DMS79 (cell line): ENCODE measurements around the gene AMIGO2.

ENCODE experiments used
- DNase-seq: peaks from one replicate; lab custom pipeline; 2025; lab: John Stamatoyannopoulos, UW

Gene AMIGO2

DNA sequence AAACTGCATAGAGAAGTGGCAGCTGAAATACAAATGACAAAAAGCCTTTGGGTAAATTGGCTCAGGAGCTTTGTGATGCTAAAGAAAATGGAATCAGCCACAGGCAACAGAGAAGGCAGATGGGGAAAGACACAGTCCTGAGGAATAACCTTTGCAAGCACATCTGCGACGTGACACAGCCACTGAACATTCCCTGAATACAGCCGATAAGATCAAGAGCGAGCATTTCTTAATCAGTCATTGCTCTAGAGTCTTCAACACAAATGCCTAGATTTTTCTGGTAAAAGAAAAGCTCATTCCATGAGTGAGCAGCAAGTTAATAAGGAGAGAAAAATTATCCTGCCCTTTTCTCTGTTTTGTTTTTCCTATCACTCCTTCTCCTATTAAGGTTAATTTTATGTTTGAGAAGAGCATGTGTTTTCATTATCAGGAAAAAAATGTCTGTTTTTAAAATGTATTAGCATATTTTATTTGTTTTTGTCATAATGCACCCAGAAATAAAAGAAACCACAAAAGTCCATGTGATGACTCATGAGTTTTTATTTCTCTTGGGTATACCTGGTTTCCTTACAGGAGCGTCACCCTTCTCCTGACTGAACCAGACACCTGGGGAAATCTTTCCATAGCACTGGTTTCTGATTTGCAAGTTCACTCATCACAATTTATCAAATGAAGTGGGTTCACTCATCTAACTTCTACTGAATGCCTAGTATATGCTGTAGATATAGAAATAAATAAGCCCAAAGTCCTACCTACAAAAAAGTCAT, 45.8 kb downstream of the AMIGO2 start:
- no peak for DNase-seq

DNA sequence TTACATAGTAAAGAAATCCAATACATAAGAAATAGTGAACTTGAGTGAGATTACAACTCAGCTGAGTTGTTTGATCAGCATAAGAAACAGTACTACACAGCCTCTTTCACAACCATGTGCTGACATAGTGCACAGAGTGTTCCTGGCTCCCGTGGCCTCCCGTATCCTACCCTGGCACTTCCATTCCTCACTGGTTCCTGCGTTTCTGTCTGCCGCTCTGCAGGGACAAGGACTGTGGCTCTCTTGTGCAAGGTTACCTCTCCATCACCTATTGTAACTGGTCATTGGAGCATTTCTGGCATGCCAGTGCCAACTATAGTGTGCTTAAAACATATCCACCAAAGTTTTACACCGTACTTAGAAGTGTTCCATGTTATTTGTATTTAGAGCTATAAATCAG, 46.7 kb downstream of the AMIGO2 start:
- no peak for DNase-seq

DNA sequence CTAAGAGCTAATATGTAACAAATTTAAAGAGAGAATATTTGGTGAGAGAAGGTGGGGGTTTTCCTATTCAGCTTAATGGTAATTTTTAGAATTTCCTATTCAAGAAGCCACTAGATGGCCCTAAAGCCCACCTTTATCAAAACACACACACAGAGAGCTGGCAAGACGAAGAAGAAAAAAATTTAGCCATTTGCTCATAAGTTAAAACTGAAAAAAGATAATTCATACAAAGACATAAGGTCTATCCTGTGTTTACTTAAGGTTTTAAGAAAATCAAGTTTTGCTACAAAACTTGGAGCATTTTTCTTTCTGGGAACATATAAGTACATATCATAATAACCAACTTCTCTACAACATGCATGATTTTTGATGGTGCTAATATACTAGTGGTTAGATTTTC, 47.1 kb downstream of the AMIGO2 start:
- no peak for DNase-seq

DNA sequence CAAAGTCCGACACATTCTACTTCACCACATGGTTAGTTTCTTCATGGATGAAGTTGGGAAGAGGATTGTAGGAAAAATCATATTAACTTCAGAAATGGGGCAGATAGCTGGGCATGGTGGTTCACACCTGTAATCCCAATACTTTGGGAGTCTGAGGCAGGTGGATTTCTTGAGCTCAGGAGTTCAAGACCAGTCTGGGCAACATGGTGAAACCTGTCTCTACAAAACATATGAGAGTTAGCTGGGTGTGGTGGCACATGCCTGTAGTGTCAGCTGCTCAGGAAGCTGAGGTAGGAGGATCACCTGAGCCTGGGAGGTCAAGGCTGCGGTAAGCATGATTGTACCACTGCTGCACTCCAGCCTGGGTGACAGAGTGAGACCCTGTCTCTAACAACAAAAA, 49.9 kb downstream of the AMIGO2 start:
- DNase-seq = no peak

DNA sequence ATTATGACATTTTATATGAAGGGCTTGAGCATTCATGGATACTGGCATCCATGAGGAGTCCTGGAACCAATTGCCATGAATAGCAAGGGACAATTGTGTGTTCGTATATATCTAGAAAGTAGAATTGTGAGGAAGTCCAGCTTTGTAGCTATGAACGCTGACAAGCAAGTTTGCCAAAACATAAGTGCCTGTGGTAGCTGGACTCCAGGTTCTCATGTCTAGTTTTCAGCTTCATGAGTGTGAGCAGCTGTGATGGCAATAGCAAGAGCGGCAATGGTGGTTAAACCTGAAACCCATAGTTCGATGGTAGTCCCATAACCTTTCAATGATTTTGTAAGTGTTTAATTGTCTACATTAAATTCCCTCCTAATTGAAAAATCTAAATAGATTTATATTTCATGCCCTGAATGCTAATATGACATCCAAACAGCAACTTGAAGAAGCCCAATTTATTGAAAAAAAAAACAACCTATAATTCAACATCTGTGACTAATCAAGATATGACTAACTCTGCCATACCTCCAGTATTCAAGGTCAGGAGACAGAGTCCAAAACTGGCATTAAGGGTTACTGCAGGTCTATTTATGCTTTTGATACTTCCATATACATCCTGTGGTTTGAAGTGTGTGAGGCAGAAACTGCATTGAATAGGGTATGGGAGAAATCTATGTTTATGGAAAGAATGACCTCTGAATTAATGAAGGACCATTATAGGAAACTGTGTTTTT, 50.6 kb downstream of the AMIGO2 start:
- no peak for DNase-seq

DNA sequence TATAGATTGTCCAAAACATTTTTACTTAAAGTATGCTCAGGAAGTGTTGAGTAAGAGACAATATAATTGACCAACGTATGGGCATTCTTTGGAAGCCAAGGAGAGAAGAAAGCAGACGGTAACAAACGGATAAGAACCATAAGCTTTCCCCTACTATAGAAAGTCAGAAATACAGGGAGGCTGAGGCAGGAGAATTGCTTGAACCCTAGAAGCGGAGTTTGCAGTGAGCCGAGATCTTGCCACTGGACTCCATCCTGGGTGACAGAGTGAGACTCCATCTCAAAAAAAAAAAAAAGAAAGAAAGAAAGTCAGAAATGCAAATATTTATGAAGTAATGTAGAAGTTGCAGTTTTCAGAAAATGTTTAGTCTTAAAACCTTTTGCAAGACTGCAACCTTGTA, 51.6 kb downstream of the AMIGO2 start:
- no peak for DNase-seq
